Measurements from ENCODE around the gene LDLRAD2.

LDLRAD2 gene

DNA sequence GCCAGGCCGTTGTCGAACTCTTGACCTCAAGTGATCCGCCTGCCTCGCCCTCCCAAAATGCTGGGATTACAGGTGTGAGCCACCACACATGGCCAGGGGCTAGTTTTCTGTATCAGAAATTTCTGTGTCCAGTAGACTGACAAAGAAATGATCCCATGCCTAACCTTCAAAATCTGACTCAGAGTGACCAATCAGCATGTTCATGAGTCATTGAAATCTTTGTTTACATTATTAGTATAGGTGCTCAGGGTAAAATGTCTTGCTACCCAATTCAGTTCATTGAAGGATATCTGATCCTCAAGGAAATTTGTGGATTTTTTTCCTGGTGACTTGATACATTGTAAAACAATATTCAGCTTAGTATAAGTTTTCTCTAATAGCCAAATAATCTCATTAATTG lies 11.0 kb upstream of the LDLRAD2 start:
- Histone ChIP-seq H3K4me1 (ENCODE audit: control extremely low read depth in 1 of 4, control insufficient read depth in 4 of 4, insufficient read depth in 4 of 4, low read length in 3 of 4) (peaks cover 0 to 2% (median 0%) of the 10 kb centered on the region in 4 experiments), H3K36me3 (ENCODE audit: control insufficient read depth in 4 of 4, insufficient read depth in 4 of 4, low read length in 3 of 4) (no peaks in the 10 kb centered on the region), H3K4me3 (ENCODE audit: control insufficient read depth in 1 of 7, extremely low read depth in 1 of 7, insufficient read depth in 4 of 7, low read depth in 2 of 7, low read length in 6 of 7) (no peak overlapping the region), H3K27ac (ENCODE audit: insufficient read depth in 1 of 2, low read depth in 1 of 2, low read length in 2 of 2, poor library complexity in 1 of 2, severe bottlenecking in 2 of 2) (no peak overlapping the region), H3K9me3 (ENCODE audit: control extremely low read depth in 1 of 5, control insufficient read depth in 4 of 5, insufficient read depth in 2 of 5, low read depth in 1 of 5, low read length in 4 of 5) (no peaks in the 10 kb centered on the region), H3K27me3 (replicated peaks in 2 of 5; ENCODE audit: control insufficient read depth in 4 of 5, insufficient read depth in 5 of 5, low read length in 4 of 5) (no peaks in the 10 kb centered on the region)
- no peak for DNase-seq
- POLR2A ChIA-PET: no interaction called here
- WGBS (ENCODE audit: insufficient coverage): 100% methylated on average over 2 of the region's 4 CpGs
- CTCF ChIA-PET: interaction anchor here (1.1 kb wide), 1 partner anchor 20 kb away, joined by 3 read pairs; no protein-coding TSS in a partner anchor

DNA sequence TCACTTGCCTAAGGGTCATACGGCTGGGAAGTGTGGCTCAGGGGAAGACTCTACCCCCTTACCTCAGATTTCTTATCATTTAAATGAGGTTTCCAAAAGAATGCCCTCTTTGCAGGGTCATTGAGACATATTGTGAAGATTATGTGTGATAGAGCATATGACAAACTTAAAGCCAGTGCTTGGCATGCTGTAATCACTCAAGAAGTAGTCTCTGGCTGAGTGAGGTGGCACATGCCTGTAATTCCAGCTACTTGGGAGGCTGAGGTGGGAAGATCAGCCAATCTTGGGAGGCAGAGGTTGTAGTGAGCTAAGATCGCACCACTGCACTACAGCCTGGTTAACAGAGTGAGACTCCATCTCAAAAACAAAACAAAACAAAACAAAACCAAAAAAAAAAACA lies 7.5 kb upstream of the LDLRAD2 start:
- ChIA-PET POLR2A (no interaction called here), CTCF (no interaction called here)

DNA sequence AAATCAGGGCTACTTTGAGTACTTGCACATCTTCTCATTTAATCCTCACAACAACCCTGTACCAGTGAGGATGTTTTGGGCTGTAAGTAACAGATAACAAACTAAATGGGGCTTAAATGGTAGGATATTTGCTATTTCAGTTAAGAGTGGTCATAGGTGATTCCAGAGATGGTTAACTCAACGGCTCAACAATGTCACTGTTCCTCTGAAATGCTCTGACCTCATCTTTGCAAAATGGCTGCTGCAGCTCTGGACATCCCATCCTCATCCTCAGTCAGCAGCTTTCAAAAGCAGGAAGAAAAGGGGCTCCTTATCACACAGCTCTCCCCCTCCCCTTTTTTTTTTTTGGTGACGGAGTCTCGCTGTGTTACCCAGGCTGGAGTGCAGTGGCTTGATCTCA lies 1.5 kb downstream of the LDLRAD2 start:
- DNase-seq: no peak
- ChIA-PET CTCF (no interaction called here), POLR2A (no interaction called here)
- H3K27me3 ChIP-seq (replicated peaks in 2 of 5; ENCODE audit: control insufficient read depth in 4 of 5, insufficient read depth in 5 of 5, low read length in 4 of 5): no peaks in the 10 kb centered on the region
- no CpG with 5 or more reads among the region's 3 CpGs for WGBS (ENCODE audit: insufficient coverage)
- H3K27ac ChIP-seq (ENCODE audit: insufficient read depth in 1 of 2, low read depth in 1 of 2, low read length in 2 of 2, poor library complexity in 1 of 2, severe bottlenecking in 2 of 2): no peak overlapping the region
- no peaks in the 10 kb centered on the region for H3K9me3 ChIP-seq (ENCODE audit: control extremely low read depth in 1 of 5, control insufficient read depth in 4 of 5, insufficient read depth in 2 of 5, low read depth in 1 of 5, low read length in 4 of 5)
- no peaks in the 10 kb centered on the region for H3K36me3 ChIP-seq (ENCODE audit: control insufficient read depth in 4 of 4, insufficient read depth in 4 of 4, low read length in 3 of 4)
- peaks cover 3 to 46% (median 41%) of the 10 kb centered on the region in 4 experiments for H3K4me1 ChIP-seq (ENCODE audit: control extremely low read depth in 1 of 4, control insufficient read depth in 4 of 4, insufficient read depth in 4 of 4, low read length in 3 of 4)
- H3K4me3 ChIP-seq (ENCODE audit: control insufficient read depth in 1 of 7, extremely low read depth in 1 of 7, insufficient read depth in 4 of 7, low read depth in 2 of 7, low read length in 6 of 7): peak overlapping the region in 1 of 7 experiments; percentile 74

More for the DNA sequence above, 7.5 kb upstream of the LDLRAD2 start:
- H3K4me3 ChIP-seq (ENCODE audit: control insufficient read depth in 1 of 7, extremely low read depth in 1 of 7, insufficient read depth in 4 of 7, low read depth in 2 of 7, low read length in 6 of 7): no peak overlapping the region
- H3K9me3 ChIP-seq (ENCODE audit: control extremely low read depth in 1 of 5, control insufficient read depth in 4 of 5, insufficient read depth in 2 of 5, low read depth in 1 of 5, low read length in 4 of 5): no peaks in the 10 kb centered on the region
- peaks cover 0 to 2% (median 0%) of the 10 kb centered on the region in 4 experiments for H3K4me1 ChIP-seq (ENCODE audit: control extremely low read depth in 1 of 4, control insufficient read depth in 4 of 4, insufficient read depth in 4 of 4, low read length in 3 of 4)
- H3K27me3 ChIP-seq (replicated peaks in 2 of 5; ENCODE audit: control insufficient read depth in 4 of 5, insufficient read depth in 5 of 5, low read length in 4 of 5): no peaks in the 10 kb centered on the region
- H3K36me3 ChIP-seq (ENCODE audit: control insufficient read depth in 4 of 4, insufficient read depth in 4 of 4, low read length in 3 of 4): no peaks in the 10 kb centered on the region
- 100% methylated on average over 1 of the region's 2 CpGs for WGBS (ENCODE audit: insufficient coverage)
- DNase-seq: no peak
- H3K27ac ChIP-seq (ENCODE audit: insufficient read depth in 1 of 2, low read depth in 1 of 2, low read length in 2 of 2, poor library complexity in 1 of 2, severe bottlenecking in 2 of 2): no peak overlapping the region

DNA sequence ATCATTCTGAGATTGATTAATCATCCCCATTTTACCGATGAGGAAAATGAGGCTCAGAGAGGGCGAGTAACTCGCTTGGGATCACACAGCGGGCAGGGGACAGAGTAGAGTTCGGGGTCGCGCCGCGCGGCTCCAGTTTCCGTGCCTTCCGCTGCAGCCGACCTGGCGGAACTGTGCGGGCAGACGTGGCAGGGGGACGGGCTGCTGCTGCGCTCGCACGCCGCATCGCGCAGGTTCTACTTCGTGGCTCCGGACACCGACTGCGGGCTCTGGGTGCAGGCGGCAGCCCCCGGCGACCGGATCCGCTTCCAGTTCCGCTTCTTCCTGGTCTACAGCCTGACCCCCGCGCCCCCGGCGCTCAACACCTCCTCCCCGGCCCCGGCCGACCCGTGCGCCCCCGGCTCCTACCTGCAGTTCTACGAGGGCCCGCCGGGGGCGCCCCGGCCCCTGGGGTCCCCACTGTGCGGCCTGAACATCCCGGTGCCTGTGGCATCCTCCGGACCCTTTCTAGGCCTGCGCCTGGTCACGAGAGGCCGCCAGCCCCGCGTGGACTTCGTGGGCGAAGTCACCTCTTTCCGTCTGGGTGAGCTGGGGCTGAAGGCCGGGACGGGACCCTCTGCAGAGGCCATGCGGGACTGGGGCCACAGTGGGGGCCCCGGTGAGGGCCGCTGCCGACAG lies 2.3 kb downstream of the LDLRAD2 start:
- H3K27ac ChIP-seq (ENCODE audit: insufficient read depth in 1 of 2, low read depth in 1 of 2, low read length in 2 of 2, poor library complexity in 1 of 2, severe bottlenecking in 2 of 2): no peak overlapping the region
- H3K4me3 ChIP-seq (ENCODE audit: control insufficient read depth in 1 of 7, extremely low read depth in 1 of 7, insufficient read depth in 4 of 7, low read depth in 2 of 7, low read length in 6 of 7): peak overlapping the region; percentile 31 to 74 (median 61)
- DNase-seq: peak; percentile 56 to 90 (median 87)
- H3K9me3 ChIP-seq (ENCODE audit: control extremely low read depth in 1 of 5, control insufficient read depth in 4 of 5, insufficient read depth in 2 of 5, low read depth in 1 of 5, low read length in 4 of 5): no peaks in the 10 kb centered on the region
- POLR2A ChIA-PET: no interaction called here
- CTCF ChIA-PET: interaction anchor here (0.6 to 1.9 kb wide), 4 partner anchors 9 to 152 kb away, joined by 3 to 8 read pairs (median 3); no protein-coding TSS in a partner anchor
- H3K4me1 ChIP-seq (ENCODE audit: control extremely low read depth in 1 of 4, control insufficient read depth in 4 of 4, insufficient read depth in 4 of 4, low read length in 3 of 4): peaks cover 3 to 51% (median 43%) of the 10 kb centered on the region in 4 experiments
- WGBS (ENCODE audit: insufficient coverage): 15% methylated on average over 59 of the region's 65 CpGs
- H3K36me3 ChIP-seq (ENCODE audit: control insufficient read depth in 4 of 4, insufficient read depth in 4 of 4, low read length in 3 of 4): no peaks in the 10 kb centered on the region
- no peaks in the 10 kb centered on the region for H3K27me3 ChIP-seq (replicated peaks in 2 of 5; ENCODE audit: control insufficient read depth in 4 of 5, insufficient read depth in 5 of 5, low read length in 4 of 5)

DNA sequence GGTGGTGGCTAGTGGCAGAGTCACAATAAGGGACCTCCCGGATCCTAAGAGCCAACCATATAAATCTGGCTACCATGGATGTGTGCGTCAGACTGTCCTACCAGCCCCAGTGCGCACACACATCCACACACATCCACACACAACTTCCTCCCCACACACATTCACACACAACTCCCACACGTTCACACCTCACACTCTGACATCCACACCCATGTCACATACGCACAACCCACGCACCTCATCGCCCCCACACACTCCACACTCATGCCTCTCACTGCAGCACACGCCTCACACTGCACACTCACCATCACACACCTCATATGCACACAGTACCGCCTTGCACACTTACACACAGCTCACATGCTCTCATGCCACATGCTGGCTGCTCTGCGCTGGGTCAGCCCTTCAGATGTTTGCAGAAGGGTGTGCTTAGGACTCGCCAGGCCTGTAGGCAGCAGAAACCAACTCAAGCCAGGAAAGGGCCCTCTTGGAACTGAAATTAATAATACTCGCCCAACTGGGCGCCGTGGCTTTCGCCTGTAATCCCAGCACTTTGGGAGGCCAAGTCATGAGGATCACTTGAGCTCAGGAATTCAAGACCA lies 3.0 kb downstream of the LDLRAD2 start:
- peak in 2 of 3 donors; percentile 34 to 56 for DNase-seq
- Histone ChIP-seq H3K4me1 (ENCODE audit: control extremely low read depth in 1 of 4, control insufficient read depth in 4 of 4, insufficient read depth in 4 of 4, low read length in 3 of 4) (peaks cover 3 to 51% (median 43%) of the 10 kb centered on the region in 4 experiments), H3K27me3 (replicated peaks in 2 of 5; ENCODE audit: control insufficient read depth in 4 of 5, insufficient read depth in 5 of 5, low read length in 4 of 5) (no peaks in the 10 kb centered on the region), H3K27ac (ENCODE audit: insufficient read depth in 1 of 2, low read depth in 1 of 2, low read length in 2 of 2, poor library complexity in 1 of 2, severe bottlenecking in 2 of 2) (no peak overlapping the region), H3K9me3 (ENCODE audit: control extremely low read depth in 1 of 5, control insufficient read depth in 4 of 5, insufficient read depth in 2 of 5, low read depth in 1 of 5, low read length in 4 of 5) (no peaks in the 10 kb centered on the region), H3K36me3 (ENCODE audit: control insufficient read depth in 4 of 4, insufficient read depth in 4 of 4, low read length in 3 of 4) (no peaks in the 10 kb centered on the region), H3K4me3 (ENCODE audit: control insufficient read depth in 1 of 7, extremely low read depth in 1 of 7, insufficient read depth in 4 of 7, low read depth in 2 of 7, low read length in 6 of 7) (peak overlapping the region in 5 of 7 experiments; percentile 9 to 74 (median 62))
- ChIA-PET CTCF (interaction anchor here (0.6 to 1.9 kb wide), 8 partner anchors 8 to 152 kb away, joined by 3 to 8 read pairs (median 4); no protein-coding TSS in a partner anchor), POLR2A (interaction anchor here (0.7 to 1.2 kb wide), 3 partner anchors 9 to 143 kb away, joined by 3 to 6 read pairs (median 4); no protein-coding TSS in a partner anchor)
- 96% methylated on average over 15 of the region's 15 CpGs for WGBS (ENCODE audit: insufficient coverage)

DNA sequence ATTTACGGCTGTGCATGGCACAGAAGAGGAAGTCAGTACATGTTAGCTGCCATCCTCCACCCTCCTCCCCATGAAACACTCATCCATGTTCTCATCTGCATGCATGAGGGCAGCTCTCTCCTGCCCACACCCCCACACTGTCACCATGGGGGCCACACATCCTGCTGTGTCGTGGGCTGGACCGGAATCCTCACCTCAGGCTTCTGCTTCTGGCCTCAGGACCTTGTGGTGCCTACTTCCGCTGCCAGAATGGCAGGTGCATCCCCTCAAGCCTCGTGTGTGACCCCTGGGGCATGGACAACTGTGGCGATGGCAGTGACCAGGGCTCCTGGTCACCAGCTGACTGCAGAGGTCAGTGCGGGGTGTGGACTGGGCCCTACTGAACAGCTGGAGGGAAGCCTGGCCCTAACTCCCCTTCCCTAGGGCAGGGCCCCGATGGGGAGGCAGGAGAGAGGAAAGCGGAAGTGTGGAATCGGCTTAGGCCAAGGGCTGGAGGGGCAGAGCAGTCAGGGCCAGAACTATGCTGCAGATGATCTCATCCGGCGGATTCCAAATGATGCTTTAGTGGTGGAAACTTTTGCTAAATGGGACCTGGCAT lies 3.8 kb downstream of the LDLRAD2 start:
- POLR2A ChIA-PET: interaction anchor here (0.7 to 1.2 kb wide), 3 partner anchors 8 to 142 kb away, joined by 3 to 6 read pairs (median 4); no protein-coding TSS in a partner anchor
- CTCF ChIA-PET: interaction anchor here (0.8 to 1.9 kb wide), 6 partner anchors 8 to 81 kb away, joined by 3 to 8 read pairs (median 4); no protein-coding TSS in a partner anchor
- H3K36me3 ChIP-seq (ENCODE audit: control insufficient read depth in 4 of 4, insufficient read depth in 4 of 4, low read length in 3 of 4): peaks cover 0 to 3% (median 1%) of the 10 kb centered on the region in 4 experiments
- no peak overlapping the region for H3K4me3 ChIP-seq (ENCODE audit: control insufficient read depth in 1 of 7, extremely low read depth in 1 of 7, insufficient read depth in 4 of 7, low read depth in 2 of 7, low read length in 6 of 7)
- peak overlapping the region; percentile 25 to 50 for H3K27ac ChIP-seq (ENCODE audit: insufficient read depth in 1 of 2, low read depth in 1 of 2, low read length in 2 of 2, poor library complexity in 1 of 2, severe bottlenecking in 2 of 2)
- peaks cover 3 to 51% (median 43%) of the 10 kb centered on the region in 4 experiments for H3K4me1 ChIP-seq (ENCODE audit: control extremely low read depth in 1 of 4, control insufficient read depth in 4 of 4, insufficient read depth in 4 of 4, low read length in 3 of 4)
- no peaks in the 10 kb centered on the region for H3K27me3 ChIP-seq (replicated peaks in 2 of 5; ENCODE audit: control insufficient read depth in 4 of 5, insufficient read depth in 5 of 5, low read length in 4 of 5)
- WGBS (ENCODE audit: insufficient coverage): 54% methylated on average over 8 of the region's 12 CpGs
- DNase-seq: peak; percentile 79 to 99 (median 99)
- no peaks in the 10 kb centered on the region for H3K9me3 ChIP-seq (ENCODE audit: control extremely low read depth in 1 of 5, control insufficient read depth in 4 of 5, insufficient read depth in 2 of 5, low read depth in 1 of 5, low read length in 4 of 5)
